GM11168 (cell line): ENCODE results near the gene LCAT.
"Not testable (repeated sequence)": the region's sequence is repeated elsewhere in the genome, so short reads cannot be mapped to it uniquely, and the experiment has no call there.

Experiments
- in situ Hi-C: fragments of 300-500 bp; cut with MboI; formaldehyde crosslinking; loops from one replicate; pipeline ENCODE4 v1.12.0; 2022; ENCODE audit warnings: low sequenced_read_pairs; ENCODE audit not compliant: unreplicated experiment

The LCAT gene

DNA sequence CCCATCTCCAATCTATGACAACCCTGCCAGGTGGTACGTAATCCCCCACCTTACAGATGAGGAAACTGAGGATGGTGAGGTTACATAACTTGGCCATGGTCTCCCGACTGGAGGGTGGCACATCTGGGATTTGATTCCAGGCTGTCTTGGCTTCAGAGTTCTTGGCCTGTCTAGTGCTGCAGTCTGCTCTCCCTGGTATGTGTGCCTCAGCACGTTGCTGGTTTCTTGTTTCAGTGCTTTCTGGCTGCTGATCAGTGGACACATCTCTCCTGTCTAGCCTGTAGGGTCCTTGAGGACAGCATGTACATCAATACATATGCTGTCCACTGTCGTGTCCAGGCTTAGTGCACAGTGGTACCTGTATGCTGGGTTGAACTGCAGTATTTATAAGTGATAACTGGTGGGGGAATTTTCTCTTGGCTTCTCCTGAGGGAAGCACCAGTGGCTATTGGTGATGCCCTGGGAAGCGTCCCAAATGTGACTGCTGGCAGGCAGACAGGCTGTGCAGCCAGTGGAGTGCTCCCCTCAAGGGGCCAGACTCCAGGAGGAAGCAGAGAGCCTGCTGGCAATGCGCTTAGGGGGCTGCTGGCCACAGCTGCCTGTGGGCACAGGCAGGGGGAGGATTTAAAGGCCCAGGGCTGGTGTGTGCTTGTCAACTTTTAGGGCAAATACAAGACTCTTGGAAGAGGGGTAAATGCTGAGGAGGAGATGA, 26.6 kb downstream of the LCAT start:
- in situ Hi-C loops = no loop called here

DNA sequence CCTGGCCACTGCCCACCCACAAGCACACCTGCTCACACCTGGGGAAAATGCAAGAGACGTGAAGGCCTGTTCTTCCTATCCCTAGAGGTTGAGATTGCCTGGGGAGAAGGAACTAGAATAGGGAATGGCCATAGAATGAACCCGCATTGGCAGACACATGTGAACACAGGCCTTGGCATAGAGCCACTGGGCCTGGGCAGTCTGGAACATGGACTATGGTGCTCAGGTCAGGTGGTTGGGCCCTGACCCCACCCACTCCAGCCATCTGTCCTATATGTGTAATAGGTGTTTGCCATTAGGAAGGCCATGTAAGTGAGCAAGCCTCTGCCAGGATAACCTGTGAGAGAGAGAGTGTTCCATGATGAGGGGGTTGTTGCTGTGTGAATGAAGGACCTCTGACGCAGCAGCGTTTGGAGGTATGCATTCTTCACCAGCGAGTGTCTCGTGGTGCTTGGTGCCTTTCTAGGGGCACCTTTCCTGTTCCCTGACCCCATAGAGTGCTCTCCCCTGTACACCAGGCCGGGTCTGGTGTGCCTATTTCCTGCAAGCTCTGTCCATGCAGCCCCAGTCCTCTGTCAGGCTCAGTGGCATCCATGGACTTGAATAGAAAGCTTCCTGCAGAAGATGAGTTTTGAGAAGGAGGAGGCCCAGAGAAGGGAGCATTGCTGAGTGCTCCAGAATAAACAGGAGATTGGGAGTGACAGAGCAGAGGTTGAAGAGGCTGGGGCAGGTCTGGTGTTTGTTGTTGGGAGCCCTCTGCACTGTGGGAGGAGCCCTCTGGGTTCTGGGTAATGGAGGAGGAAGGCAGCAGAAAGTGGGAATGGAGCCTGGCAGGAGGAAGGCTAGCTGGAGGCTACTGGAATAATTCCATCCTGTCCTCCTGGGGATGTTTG, 27.8 kb downstream of the LCAT start:
- in situ Hi-C loops = no loop called here

DNA sequence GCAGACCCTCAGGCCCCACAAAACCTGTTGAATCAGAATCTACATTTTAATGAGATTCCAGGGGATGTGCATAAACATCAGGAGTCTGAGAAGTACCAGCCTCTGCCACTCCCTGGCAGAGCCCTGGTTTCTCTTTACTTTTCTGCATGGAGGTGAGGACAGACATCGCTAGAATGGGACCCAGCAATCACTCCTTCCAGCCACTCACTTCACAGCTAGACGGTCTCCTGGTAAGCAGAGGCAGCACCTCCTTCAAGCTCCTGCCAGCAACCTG, 28.5 kb downstream of the LCAT start:
- in situ Hi-C loops = not testable (repeated sequence)

GRCh38 chr16:67914758-67915495, 29.0 kb downstream of the LCAT start:
- in situ Hi-C loops = no loop called here

GRCh38 chr16:67910158-67910557, 33.8 kb downstream of the LCAT start:
- in situ Hi-C loops = no loop called here

- in situ Hi-C loops = no loop called here
Observed at GRCh38 chr16:67909056-67909742, 34.7 kb downstream of the LCAT start.

DNA sequence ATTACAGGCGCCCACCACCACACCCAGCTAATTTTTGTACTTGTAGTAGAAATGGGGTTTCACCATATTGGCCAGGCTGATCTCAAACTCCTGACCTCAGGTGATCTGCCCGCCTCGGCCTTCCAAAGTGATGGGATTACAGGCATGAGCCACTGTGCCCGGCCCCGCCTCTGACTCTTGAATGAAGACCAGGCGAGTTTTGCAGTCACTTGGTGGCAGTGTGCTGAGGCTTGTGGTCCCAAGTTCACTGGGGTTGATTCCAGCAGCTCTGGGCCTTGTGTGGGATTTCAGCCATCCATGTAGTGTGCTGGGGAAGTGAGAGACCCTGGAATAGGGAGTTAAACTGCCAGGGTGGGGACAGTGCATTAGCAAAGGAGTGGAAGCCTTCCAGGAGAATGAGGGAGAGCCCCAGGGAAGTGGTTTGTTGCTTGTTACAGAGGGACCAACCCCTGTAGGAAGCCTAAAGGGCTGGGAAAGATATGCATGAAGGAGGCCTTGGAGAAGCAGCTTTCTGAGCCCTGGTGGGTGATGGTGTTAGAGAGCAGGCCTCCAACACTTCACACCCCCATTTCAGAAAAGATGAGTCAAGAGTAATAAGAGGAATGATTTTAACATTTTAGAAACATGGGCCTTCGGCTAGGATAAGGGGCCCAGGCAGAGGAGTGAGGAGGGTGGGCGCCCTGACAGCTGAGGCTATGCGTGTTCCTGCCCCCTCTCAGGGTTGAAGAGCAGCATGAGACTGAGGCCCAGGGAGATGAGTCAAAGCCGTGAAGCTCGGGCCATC, 36.3 kb downstream of the LCAT start:
- in situ Hi-C loops = no loop called here

- in situ Hi-C loops = no loop called here
Observed at GRCh38 chr16:67902831-67903230, 41.1 kb downstream of the LCAT start.

DNA sequence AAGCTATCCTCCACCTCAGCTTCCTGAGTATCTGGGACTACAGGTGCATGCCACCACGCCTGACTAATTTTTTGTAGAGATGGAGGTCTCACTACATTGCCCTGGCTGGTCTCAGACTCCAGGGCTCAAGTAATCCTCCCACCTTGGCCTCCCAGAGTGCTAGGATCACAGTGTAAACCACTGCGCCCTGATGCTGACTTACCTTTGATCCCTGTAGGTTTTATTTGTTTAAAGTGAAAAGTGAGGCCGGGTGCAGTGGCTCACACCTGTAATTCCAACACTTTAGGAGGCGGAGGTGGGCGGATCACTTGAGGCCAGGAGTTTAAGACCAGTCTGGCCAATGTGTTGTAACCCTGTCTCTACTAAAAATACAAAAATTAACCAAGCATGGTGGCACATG, 42.2 kb downstream of the LCAT start:
- in situ Hi-C loops = no loop called here

DNA sequence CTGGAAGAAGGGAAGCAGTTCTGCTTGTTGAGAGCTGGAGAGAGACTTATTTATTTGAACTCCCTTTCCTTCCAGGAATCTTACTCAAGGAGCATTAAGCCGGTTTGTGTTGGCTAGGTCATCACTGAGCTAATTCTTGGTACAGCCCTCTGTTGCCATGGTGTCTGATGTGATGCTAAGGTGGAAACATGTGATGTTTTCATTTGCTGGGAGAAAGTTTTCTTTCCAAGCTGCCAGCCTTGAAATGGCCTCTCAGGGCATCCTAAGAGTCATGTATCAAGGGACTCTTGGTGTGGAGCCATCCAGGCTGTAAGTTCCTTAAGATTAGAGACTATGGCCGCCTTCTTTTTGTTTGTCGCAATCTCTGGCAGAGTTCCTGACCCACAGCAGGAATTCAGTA, 46.7 kb downstream of the LCAT start:
- in situ Hi-C loops = no loop called here

DNA sequence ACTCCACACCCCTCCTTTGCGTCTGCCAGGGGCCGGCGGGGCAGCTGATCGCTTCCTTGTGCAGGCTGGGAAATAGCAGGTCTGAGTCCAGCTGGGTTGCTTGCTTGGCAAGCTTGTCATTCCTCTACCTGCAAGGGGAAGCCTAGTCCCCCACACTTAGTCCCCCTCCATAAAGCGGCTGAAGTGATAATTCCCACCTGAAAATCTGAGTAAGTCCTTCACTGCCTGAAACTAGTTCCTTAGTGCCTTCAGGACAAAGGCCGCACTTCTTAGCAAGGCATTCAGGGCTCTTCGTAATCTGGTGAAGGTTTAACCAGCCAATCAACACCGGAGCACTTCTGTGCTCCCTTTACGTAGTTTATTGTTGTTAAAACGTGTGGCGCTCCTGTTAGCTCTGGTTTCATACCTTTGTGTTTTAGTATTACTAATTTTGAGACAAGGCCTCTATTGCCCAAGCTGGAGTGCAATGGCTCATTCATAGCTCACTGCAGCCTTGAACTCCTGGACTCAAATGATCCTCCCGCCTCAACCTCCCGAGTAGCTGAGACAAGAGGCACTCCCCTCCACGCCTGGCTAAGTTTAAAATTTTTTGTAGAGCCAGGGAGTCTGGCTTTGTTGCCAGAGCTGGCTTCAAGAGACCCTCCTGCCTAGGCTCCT, 50.0 kb downstream of the LCAT start:
- in situ Hi-C loops = no loop called here

DNA sequence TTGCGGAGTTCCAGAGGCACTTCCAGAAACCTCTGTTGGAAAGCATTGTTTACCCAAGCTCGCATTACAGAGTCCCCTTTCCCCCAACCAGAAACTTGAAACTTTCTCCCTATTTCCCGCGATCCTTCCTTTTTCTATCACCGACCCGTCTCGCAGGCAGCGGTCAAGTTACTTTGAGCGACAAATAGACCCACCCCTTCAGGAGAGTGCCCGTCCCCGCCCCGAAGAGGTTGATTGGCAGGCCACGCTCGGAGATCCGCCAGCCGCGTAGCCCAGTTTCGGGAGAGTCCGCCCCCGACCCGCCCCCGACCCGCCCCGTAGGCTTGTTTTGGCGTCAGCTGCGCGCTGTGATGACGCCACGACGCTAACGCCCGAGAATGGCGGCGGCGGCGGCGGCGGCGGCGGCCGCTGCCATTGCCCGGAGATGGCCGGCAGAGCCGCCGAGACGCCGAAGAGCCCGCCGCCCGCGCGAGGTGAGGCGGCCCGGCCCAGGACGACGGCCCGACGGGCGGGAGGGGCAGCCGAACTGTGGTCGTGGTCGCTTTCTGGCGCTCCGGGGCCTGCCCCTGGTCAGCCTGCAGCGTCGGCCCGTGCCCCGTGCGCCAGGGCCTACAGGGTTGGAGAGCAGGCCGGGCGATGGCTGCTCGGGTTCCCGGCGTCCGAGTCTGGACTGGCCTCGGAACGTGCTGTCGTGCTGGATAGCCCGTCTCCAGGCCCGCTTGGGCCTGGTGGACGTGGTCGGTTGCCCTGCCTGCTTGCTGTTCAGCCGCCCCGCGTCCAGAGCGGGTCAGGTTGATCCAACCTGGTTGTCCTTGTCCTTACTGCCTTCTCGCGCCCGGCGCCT, 50.8 kb downstream of the LCAT start, which contains the start of gene PSKH1:
Gene PSKH1, plus strand, starts transcription at position 356 of the 844 bp plus-strand sequence. CDS start 15,496 bp downstream, outside the sequence.
- in situ Hi-C loops = no loop called here

- in situ Hi-C loops = no loop called here
Observed at GRCh38 chr16:67892375-67892774, 51.5 kb downstream of the LCAT start.
